Stimulated activated CD4-positive, alpha-beta T cell treated with anti-CD3 and anti-CD28 coated beads, Interleukin-2, amount 100 ng/mL, for 24 hours (primary cell): Measurements from ENCODE around the gene PDLIM7.

Experiments
- DNase-seq, 2 donors: peaks; one replicate each; pipeline ENCODE4 v3.0.0-alpha.2; 2020

PDLIM7 gene

GRCh38 chr5:177504086-177505056, 7.0 kb upstream of the PDLIM7 start:
- no peak for DNase-seq

DNA sequence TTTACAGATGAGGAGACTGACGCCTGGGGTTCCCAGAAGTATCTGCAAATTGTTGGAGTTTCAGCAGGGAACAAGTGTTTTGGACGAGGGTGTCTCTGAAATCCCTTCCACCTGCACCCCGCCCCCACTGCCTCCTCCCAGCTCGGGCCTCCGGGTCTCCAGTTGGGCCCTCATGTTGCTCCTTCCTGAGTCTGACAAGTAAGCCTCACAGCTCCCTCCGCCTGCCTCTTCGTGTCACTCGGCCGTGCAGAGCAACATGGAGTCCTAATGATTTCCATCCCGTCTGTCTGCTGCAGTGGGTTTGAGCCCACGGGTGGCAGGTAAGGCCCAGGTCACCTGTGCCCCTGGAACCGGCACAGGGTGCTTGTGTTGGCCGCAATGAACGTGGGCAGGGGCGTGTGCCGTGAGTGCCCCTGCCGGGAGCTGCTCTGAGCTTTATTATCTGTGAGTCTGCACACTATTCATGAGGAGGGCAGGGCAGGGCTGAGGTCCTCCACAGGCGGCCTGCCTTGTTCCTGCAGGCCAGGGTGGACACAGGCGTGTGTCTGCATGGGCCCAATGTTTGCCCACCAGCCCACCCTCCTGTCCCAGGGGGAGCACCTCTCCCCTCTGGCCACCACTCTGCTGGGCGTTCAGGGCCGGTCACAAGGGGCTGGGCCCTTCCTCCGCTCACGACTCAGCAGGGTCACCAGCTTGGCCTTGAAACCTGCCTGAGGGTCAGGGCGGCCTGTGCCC, 6.1 kb upstream of the PDLIM7 start:
- no peak for DNase-seq

DNA sequence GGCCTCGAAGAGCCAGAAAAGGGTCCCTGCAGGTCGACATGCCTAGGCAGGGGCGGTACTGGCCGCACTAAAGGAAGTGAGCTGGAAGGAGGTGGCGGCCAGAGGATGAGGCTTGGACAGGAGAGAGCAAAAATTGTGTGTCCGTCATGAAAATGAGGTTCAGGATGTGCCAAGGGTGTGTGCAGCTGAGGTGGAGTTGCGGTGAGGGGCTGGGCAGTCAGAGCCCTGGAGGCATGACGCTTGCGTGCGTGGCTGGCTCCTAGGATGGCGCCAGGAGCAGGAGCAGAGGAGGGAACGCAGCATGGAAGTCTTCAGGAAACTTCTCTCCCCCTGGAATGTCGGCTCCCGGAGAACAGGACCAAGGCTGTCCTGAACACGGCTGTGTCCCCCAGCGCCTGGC, 5.5 kb upstream of the PDLIM7 start:
- DNase-seq: no peak

DNA sequence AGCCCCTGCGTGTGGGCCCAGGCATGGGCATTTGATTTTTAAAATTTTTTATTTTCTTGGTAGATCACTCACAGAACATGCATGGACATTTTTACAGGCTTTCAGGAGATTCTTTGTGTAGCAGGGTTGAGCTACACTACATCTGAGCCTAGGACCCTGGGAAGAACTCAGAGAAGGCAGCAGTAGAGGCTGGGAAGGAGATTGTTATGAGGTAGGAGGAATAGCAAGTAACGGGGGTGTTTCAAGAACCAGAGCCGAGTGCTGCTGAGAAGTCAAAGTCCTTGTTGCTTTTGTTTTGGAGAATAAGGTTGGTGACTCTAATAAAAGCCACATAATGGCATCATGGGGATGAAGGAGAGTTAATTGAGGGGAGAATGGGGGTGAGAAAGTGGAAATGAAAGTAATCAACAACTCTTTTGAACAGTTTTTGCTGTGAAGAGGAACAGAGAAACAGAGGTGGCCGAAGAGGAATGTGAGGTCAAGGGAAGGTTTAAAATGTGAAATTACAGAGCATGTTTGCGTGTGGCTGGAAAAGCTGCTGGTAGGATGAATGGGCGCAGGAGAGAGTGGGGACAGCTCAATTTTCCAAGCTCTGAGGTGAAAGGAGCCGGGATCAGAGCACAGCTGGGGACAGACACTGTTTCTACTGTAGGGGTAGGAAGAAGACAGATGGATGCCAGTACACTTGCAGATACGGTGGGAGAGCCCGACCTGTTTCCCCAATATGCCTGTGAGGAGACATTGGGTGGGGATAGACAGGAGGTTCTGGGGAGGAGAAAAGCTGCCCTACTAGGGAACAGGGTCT, 4.7 kb upstream of the PDLIM7 start:
- no peak for DNase-seq

DNA sequence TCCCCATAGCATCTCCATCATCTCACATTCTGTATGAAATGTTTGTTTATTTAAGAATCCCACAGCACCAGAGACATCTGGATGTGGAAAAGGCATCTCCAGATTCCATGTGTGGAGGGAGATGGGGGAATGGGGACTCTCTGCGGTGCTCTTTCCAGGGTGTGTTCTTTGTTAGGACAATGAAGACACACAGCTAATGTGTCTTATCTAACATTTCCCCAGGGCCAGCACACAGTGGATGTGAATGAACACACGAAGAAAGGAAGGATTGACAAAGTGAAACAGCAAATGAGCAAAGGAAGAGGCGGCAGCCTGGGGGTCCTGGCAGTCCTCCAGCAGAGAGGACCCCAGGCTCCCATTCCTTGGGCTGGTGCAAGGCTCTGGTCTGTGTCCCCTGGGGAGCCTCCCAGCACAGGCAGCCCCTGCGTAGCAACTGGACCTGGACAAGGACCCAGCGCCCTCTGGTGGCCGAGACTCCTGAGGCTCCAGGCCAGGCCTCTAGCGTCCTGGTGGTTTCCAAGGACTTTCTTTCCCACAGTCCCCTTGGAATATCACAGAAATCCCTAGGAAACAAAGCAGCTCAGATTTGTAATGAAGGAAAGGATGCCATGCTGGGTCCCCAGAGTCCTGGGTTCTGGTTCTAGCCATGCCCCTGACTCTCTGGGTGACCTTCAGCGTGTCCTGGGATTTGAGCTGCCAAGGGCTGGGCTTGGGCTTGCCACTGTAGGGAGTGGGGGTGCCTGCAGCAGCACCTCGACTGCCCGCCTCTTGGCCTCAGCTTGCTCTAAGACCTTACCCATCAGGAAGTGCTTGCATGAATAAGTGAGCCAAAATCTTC, 3.5 kb upstream of the PDLIM7 start:
- peak; percentile 93 to 94 for DNase-seq

GRCh38 chr5:177499842-177500241, 2.4 kb upstream of the PDLIM7 start:
- no peak for DNase-seq

GRCh38 chr5:177498013-177498787, 796 bp upstream of the PDLIM7 start:
- peak in 1 of 2 donors; percentile 52 for DNase-seq

GRCh38 chr5:177496727-177497291, 595 bp downstream of the PDLIM7 start:
- no peak for DNase-seq

DNA sequence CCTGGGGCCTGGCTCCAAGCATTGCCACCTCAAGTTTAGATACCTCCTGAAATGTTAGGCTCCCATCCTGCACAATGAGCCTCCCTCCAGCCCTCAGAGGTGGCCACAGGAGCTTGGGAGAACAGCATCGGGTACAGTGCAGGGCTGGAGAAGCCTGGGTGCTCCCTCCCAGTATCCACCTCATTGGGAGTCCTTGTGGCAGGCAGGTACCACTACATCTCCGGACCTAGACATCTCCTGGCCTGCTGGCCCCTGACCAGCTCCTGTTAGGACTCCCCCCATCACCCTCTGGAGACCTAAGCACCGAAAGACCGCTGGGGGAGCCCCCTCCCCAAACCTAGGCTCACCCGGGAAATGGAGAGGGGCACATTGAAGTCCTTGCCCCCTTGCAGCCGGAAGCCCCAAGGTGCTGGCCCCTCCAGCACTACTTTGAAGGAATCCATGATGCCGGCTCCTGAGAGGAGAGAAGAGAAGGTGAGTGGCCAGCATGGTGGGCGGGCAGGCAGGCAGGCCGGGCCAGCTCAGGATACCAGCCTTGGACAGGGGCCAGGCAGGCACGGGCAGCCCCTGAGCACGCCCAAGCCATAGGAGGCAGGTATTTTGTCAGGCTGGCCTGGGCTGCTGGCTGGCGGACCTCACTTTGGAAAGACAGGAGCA, 1.2 kb downstream of the PDLIM7 start:
- no peak for DNase-seq

DNA sequence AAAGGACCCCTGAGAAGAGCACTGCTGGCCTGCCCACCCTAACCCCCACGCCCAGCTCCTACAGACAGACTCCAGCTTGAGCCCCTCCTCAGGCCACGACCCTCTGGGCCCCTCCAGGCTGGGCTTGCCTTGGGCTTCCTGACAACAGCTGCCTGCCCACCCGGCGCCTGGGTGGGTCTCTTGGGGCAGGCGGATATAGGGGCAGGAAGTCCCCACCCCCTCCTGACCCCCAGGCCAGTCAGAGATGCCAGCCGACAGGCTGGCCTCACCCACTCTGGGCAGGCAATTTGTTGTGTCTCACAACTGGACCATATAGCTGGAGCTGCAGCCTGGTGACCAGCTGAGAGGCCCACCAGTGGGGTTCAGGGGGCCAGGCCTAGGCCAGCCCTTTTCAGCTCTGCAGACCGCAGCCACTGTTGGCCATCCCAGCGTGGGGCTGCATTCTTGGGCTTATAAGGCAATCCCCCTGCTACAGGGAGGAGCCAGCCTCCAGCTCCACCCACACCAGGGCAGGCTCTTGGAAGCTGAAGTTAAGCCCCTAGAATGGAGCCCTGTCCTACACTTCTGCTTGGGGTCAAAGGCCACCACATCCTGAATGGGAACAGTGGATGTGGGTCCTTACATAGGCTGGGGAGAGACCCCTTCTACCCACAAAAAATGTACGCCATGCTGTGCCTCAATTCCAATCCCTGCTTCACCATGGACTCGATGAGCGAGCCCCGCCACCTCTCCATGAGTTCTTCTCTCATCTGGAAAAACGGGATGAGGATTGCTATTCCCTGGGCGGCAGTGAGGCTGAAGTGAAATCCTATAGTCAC, 2.0 kb downstream of the PDLIM7 start:
- no peak for DNase-seq

DNA sequence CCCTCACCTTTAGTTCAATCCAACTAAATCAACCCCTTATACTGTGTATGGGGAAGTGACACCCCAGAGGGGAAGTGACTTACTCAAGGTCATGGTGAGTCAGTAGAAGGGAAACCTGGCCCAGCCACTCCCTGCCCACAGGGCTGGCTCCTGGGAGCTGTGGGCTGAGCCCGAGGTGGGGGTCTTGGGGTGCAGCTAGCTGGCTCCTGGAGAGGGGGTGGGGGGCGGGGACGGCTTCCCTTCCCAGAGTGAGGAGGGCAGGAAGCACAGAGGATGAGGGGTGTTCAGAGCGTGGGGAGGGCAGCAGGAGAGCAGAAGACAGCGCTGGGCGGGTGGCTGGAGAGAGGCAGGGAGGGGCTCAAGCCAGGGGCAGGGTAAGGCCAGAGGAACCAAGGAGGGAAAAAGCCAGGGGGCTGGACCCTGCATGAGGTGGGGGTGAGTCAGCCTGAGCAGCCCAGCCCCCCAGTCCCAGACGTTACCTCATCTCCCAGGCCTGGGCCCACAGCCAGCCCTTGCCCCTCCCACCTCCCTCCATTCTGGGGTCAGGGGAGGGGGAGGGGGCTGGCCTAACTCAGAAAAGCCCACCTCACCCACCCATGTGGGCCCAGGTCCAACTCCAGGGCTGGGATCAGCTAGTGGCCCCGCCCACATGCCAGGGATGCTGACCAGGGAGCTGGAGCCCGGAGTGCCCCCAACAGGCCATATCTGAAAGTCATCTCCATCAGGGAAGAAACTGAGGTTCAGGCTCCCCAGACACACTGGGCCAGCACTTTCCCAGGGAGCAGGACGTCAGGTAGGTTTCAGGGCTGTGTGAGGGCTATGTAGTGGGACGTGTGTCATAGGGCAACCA, 2.8 kb downstream of the PDLIM7 start:
- DNase-seq: peak in 1 of 2 donors; percentile 30

GRCh38 chr5:177493795-177494345, 3.5 kb downstream of the PDLIM7 start:
- DNase-seq: no peak

GRCh38 chr5:177492841-177493240, 4.6 kb downstream of the PDLIM7 start:
- DNase-seq: no peak

- DNase-seq: no peak
Measured at GRCh38 chr5:177491983-177492746, 5.2 kb downstream of the PDLIM7 start.

GRCh38 chr5:177491429-177491945, 5.9 kb downstream of the PDLIM7 start:
- peak; percentile 29 to 50 for DNase-seq

DNA sequence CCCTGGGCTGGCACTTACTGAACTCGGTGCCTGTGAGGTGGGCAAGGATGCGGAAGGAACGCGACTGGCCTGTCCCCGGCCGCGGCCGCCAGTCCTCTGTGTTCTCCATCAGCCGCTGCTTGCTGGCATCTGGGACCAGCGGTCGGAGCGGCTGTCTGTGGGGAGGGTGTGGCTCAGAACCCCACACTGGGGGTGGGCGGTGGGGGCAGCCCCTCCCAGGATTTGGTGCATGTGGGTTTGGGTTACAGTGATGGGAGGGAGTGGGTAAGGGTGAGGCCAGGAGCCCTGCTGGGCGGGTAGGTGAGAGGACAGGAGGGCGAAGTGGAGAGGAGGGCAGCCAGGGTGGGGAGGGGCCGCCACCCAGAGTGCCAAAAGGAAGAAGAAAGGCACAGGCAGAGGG, 6.4 kb downstream of the PDLIM7 start:
- DNase-seq: no peak
